ENCODE results near the gene PALM3.

- TF ChIP-seq POLR2AphosphoS5 (IDR thresholded peaks at IDR 0.05; ENCODE audit: borderline replicate concordance, low read depth, low read length): no peak
- TF ChIP-seq EZH2 (IDR thresholded peaks at IDR 0.05): no peak
Observed at GRCh38 chr19:14056741-14057356, 5.0 kb downstream of the PALM3 start.
